Stomach (tissue), 4 donors: ENCODE measurements around the gene CLCA1.

Experiments used
- EP300 ChIP-seq: sonication (generic); formaldehyde crosslinking; IDR thresholded peaks from one replicate; pipeline ENCODE4 v1.6.1; 2017; ENCODE audit warnings: antibody characterized with exemption
- POLR2A ChIP-seq, 4 donors: fragments of 450-650 bp; IDR thresholded peaks; one replicate each; pipeline ENCODE4 v1.6.1; 2016; ENCODE audit warnings: antibody characterized with exemption in 4 of 4, control low read depth in 2 of 4, mild to moderate bottlenecking in 1 of 4, moderate library complexity in 1 of 4
- POLR2AphosphoS5 ChIP-seq, 3 donors: sonication (generic); formaldehyde crosslinking; IDR thresholded peaks; one replicate each; pipeline ENCODE4 v1.6.1; 2016; ENCODE audit warnings: antibody characterized with exemption in 3 of 3
- TF ChIP-seq, protein P1 (sequence below), 7 experiments: fragments of 450-650 bp in 4 of 7; fragments of 200-600 bp in 3 of 7; sonication (generic) in 3 of 7; IDR thresholded peaks; one replicate each; pipeline ENCODE4 v1.5.1; 2016 to 2019; ENCODE audit warnings: antibody characterized with exemption in 7 of 7, control low read depth in 2 of 7, mild to moderate bottlenecking in 1 of 7

GRCh38 chr1:86523670-86524354 is 55.1 kb downstream of the CLCA1 start:
- no peak for TF ChIP-seq POLR2AphosphoS5 (IDR thresholded peaks at IDR 0.05)
- no peak for TF ChIP-seq POLR2A (IDR thresholded peaks at IDR 0.05)
- TF ChIP-seq, protein P1, sequence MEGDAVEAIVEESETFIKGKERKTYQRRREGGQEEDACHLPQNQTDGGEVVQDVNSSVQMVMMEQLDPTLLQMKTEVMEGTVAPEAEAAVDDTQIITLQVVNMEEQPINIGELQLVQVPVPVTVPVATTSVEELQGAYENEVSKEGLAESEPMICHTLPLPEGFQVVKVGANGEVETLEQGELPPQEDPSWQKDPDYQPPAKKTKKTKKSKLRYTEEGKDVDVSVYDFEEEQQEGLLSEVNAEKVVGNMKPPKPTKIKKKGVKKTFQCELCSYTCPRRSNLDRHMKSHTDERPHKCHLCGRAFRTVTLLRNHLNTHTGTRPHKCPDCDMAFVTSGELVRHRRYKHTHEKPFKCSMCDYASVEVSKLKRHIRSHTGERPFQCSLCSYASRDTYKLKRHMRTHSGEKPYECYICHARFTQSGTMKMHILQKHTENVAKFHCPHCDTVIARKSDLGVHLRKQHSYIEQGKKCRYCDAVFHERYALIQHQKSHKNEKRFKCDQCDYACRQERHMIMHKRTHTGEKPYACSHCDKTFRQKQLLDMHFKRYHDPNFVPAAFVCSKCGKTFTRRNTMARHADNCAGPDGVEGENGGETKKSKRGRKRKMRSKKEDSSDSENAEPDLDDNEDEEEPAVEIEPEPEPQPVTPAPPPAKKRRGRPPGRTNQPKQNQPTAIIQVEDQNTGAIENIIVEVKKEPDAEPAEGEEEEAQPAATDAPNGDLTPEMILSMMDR (IDR thresholded peaks at IDR 0.05), result no peak
- TF ChIP-seq EP300, result no peak
